ENCODE data around the gene CHEK2. TPM values are rescaled to one million over a fixed set of nuclear protein-coding genes. Genes with fewer than 3 reads are reported as not detected.

CHEK2 gene
- total RNA-seq, 4 donors from 2014 or later: 7.1 to 16.0 (median 9.4) TPM

- TF ChIP-seq CTCF (IDR thresholded peaks at IDR 0.05) (no peak), POLR2A (IDR thresholded peaks at IDR 0.05) (no peak)
- peaks cover 28 to 48% of the 10 kb centered on the region in 2 donors for H3K4me1 ChIP-seq
- WGBS, 2 donors: 90 to 94% methylated on average over 1 of the region's 1 CpG
- intact Hi-C loops (cut with DNase I): no loop called here
- no peak for DNase-seq
- H3K4me3 ChIP-seq (replicated peaks in 1 of 3): no peak overlapping the region
- H3K9me3 ChIP-seq: no peaks in the 10 kb centered on the region
- peaks cover 7 to 15% of the 10 kb centered on the region in 2 donors for H3K36me3 ChIP-seq
- no peaks in the 10 kb centered on the region for H3K27me3 ChIP-seq
- H3K27ac ChIP-seq: peak overlapping the region in 2 of 3 donors; percentile 33 to 43
Measured at GRCh38 chr22:28780296-28780695, 38.7 kb upstream of the CHEK2 start.

- no peak overlapping the region for H3K4me3 ChIP-seq (replicated peaks in 1 of 3)
- intact Hi-C loops (cut with DNase I): no loop called here
- no peaks in the 10 kb centered on the region for H3K27me3 ChIP-seq
- DNase-seq: no peak
- H3K36me3 ChIP-seq: peaks cover 5 to 10% of the 10 kb centered on the region in 2 donors
- peak overlapping the region; percentile 21 to 43 (median 33) for H3K27ac ChIP-seq
- peaks cover 28 to 51% of the 10 kb centered on the region in 2 donors for H3K4me1 ChIP-seq
- WGBS, 2 donors: 67 to 78% methylated on average over 5 of the region's 5 CpGs
- no peaks in the 10 kb centered on the region for H3K9me3 ChIP-seq
- no peak for TF ChIP-seq CTCF (IDR thresholded peaks at IDR 0.05)
- no peak for TF ChIP-seq POLR2A (IDR thresholded peaks at IDR 0.05)
Measured at GRCh38 chr22:28779833-28780232, 38.2 kb upstream of the CHEK2 start.

DNA sequence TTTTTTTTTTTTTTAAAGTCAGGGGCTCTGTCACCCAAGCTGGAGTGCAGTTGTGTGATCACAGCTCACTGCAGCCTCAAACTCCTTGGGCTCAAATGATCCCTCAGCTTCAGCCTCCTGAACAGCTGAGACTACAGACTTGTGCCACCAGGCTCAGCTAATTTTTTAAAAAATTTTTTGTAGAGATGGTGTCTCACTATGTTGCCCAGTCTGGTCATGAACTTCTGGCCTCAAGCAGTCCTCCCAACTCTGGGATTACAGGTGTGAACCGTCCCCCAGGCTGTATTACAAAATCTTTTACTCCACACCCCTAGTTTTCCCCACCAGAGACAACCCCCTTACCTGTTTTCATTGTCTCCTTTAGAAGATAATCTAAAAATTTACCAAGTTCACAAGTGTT is 32.8 kb upstream of the CHEK2 start:
- no peaks in the 10 kb centered on the region for H3K27me3 ChIP-seq
- DNase-seq: no peak
- WGBS, 2 donors: 89 to 91% methylated on average over 1 of the region's 1 CpG
- peaks cover 8 to 22% of the 10 kb centered on the region in 2 donors for H3K4me1 ChIP-seq
- intact Hi-C loops (cut with DNase I): no loop called here
- peaks cover 0 to 3% of the 10 kb centered on the region in 2 donors for H3K36me3 ChIP-seq
- no peak overlapping the region for H3K27ac ChIP-seq
- no peaks in the 10 kb centered on the region for H3K9me3 ChIP-seq
- TF ChIP-seq POLR2A (IDR thresholded peaks at IDR 0.05): no peak
- no peak overlapping the region for H3K4me3 ChIP-seq (replicated peaks in 1 of 3)

DNA sequence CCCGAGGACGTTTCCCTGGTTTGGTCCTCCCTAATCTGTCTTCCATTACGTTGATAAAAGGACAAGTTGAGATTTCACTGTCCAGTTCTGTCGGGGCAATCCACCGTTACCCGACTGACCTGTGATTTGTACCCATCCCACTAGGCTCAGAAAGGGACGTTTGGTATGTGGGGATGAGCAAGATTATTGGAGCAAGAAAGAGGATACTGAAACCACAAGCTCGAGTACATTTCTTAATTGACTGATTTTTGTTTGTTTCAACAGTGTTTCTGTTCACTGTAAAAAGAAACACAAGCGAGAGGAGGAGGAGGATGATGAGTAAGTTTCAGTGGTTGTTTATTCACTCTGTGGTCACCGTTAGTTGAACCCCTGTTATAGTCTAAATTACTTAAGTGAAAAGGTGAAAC is 31.8 kb upstream of the CHEK2 start:
- TF ChIP-seq CTCF (IDR thresholded peaks at IDR 0.05) (no peak), POLR2A (IDR thresholded peaks at IDR 0.05) (no peak)
- H3K4me3 ChIP-seq (replicated peaks in 1 of 3): peak overlapping the region; percentile 41 to 84 (median 60)
- no peaks in the 10 kb centered on the region for H3K9me3 ChIP-seq
- peak overlapping the region; percentile 61 to 100 (median 99) for H3K27ac ChIP-seq
- H3K27me3 ChIP-seq: no peaks in the 10 kb centered on the region
- H3K4me1 ChIP-seq: peaks cover 5 to 13% of the 10 kb centered on the region in 2 donors
- intact Hi-C loops (cut with DNase I): no loop called here
- peaks cover 0 to 3% of the 10 kb centered on the region in 2 donors for H3K36me3 ChIP-seq
- DNase-seq: no peak
- WGBS, 2 donors: 1% methylated on average over 10 of the region's 10 CpGs

DNA sequence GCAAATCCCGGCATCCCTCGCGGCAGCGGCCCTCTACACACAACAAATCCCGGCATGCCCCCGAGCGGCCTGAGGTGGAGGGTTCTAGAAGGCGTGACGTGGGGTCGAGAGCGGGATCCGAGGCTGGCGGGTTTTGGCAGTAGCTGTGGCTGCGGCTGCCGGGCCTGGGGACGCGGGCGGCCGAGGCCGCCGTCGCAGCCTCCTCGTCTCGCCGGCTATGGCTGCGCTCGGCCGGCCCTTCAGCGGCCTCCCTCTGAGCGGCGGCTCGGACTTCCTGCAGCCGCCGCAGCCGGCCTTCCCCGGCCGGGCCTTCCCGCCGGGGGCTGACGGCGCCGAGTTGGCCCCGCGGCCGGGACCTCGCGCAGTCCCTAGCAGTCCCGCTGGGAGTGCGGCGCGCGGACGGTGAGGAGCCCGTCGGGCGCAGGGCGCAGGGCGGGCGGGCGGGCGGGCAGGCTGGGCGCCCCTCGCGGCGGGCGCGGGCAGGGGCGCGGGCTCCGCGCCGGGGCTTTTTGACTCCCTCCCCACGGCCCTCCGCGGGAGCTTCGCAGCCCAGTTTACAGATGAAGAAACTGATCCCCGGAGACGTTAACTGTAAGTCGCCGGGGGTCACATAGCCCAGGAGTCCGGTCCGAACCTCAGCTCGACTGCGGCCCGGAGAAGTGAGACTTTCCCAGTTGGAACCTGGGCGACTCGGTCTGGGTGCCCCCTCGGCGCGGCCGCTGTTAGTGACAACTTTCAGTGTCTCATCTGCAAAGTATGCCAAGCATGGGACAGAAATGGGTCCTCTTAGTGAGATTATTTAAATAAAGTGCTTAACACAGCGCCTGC is 31.2 kb upstream of the CHEK2 start, which contains the start of gene CCDC117:
Gene CCDC117 (plus strand): TSS at position 63 of the 828 bp plus-strand sequence. CDS start 155 bp downstream, at position 218.
- TF ChIP-seq POLR2A (IDR thresholded peaks at IDR 0.05): peak; percentile 68 to 96
- peak in 3 of 6 experiments; percentile 41 to 52 (median 43) for TF ChIP-seq CTCF (IDR thresholded peaks at IDR 0.05)
- intact Hi-C loops (cut with DNase I): no loop called here
- Histone ChIP-seq H3K36me3 (peaks cover 0 to 2% of the 10 kb centered on the region in 2 donors), H3K27me3 (no peaks in the 10 kb centered on the region), H3K4me3 (replicated peaks in 1 of 3) (peak within 1 kb of the TSS; percentile 41 to 84 (median 60)), H3K4me1 (peaks cover 5 to 13% of the 10 kb centered on the region in 2 donors), H3K27ac (peak within 1 kb of the TSS; percentile 96 to 100 (median 99)), H3K9me3 (no peaks in the 10 kb centered on the region)
- WGBS, 2 donors: 0 to 1% methylated on average over 18 to 23 of the region's 92 CpGs
- peak; percentile 95 to 96 for DNase-seq
